WTC11 (cell line): ENCODE results near the gene RELL1. TPM values are rescaled to one million over a fixed set of nuclear protein-coding genes. Genes with fewer than 3 reads are reported as not detected.

ENCODE experiments used
- ATAC-seq: fragments of 200-7000 bp; cut with Tn5 transposase; 2 replicates; pipeline ENCODE4 v1.10.0; 2021; ENCODE audit warnings: mild to moderate bottlenecking, moderate library complexity
- CTCF ChIA-PET: fragments of 300-600 bp; sonication (Branson Sonifier 250); formaldehyde crosslinking; loops from one replicate; lab custom pipeline; 2021; ENCODE audit warnings: antibody characterized with exemption; lab: Charles Lee
- POLR2A ChIA-PET: fragments of 350-600 bp; sonication (Branson Sonifier 250); formaldehyde crosslinking; loops from one replicate; lab custom pipeline; 2021; ENCODE audit warnings: antibody characterized with exemption; lab: Charles Lee
- DNase-seq: peaks from one replicate; pipeline ENCODE4 v3.0.0; 2021; ENCODE audit warnings: low spot score
- H3K27ac Mint-ChIP-seq: 2 replicates; pipeline ENCODE4 v1.8.0; 2021; ENCODE audit warnings: mixed read lengths
- H3K27me3 Mint-ChIP-seq: 2 replicates; pipeline ENCODE4 v1.8.0; 2021; ENCODE audit warnings: low read depth, mild to moderate bottlenecking, moderate library complexity, mixed read lengths
- H3K36me3 Mint-ChIP-seq: 2 replicates; pipeline ENCODE4 v1.8.0; 2021; ENCODE audit warnings: mixed read lengths
- H3K4me1 Mint-ChIP-seq: 2 replicates; pipeline ENCODE4 v1.8.0; 2022; ENCODE audit warnings: mixed read lengths
- H3K4me3 Mint-ChIP-seq: 2 replicates; pipeline ENCODE4 v1.8.0; 2021; ENCODE audit warnings: mild to moderate bottlenecking, moderate library complexity, mixed read lengths
- H3K9me3 Mint-ChIP-seq: 2 replicates; pipeline ENCODE4 v1.8.0; 2021; ENCODE audit warnings: mixed read lengths
- E2F1 ChIP-seq: sonication (generic); formaldehyde crosslinking; IDR thresholded peaks from 2 replicates; pipeline ENCODE4 v1.8.0; 2022; ENCODE audit warnings: mild to moderate bottlenecking, missing genetic modification reagents
- E2F4 ChIP-seq: sonication (generic); formaldehyde crosslinking; IDR thresholded peaks from 2 replicates; pipeline ENCODE4 v1.8.1; 2022; ENCODE audit warnings: low read depth, mild to moderate bottlenecking, moderate library complexity, missing genetic modification reagents, borderline replicate concordance
- ESRRA ChIP-seq: sonication (generic); formaldehyde crosslinking; IDR thresholded peaks from 2 replicates; pipeline ENCODE4 v1.8.1; 2022; ENCODE audit warnings: mild to moderate bottlenecking, missing genetic modification reagents, borderline replicate concordance
- ETV6 ChIP-seq: sonication (generic); formaldehyde crosslinking; IDR thresholded peaks from 2 replicates; pipeline ENCODE4 v1.8.1; 2022; ENCODE audit warnings: mild to moderate bottlenecking, missing genetic modification reagents
- FOXJ3 ChIP-seq: sonication (generic); formaldehyde crosslinking; IDR thresholded peaks from 2 replicates; pipeline ENCODE4 v1.9.0; 2021; ENCODE audit warnings: missing genetic modification reagents, mild to moderate bottlenecking, borderline replicate concordance
- GRHL2 ChIP-seq: fragments of 250-450 bp; sonication (Bioruptor Pico); IDR thresholded peaks from 2 replicates; pipeline ENCODE4 v1.8.0; 2022; ENCODE audit warnings: mild to moderate bottlenecking, moderate library complexity; ENCODE audit not compliant: insufficient replicate concordance, severe bottlenecking
- MLX ChIP-seq: sonication (generic); formaldehyde crosslinking; IDR thresholded peaks from 2 replicates; pipeline ENCODE4 v1.8.1; 2023; ENCODE audit warnings: mild to moderate bottlenecking, missing genetic modification reagents, moderate library complexity
- NFYB ChIP-seq: sonication (generic); formaldehyde crosslinking; conservative IDR thresholded peaks from 2 replicates; pipeline ENCODE4 v1.8.0; 2022; ENCODE audit warnings: low read depth, missing genetic modification reagents
- RORB ChIP-seq: fragments of 250-450 bp; sonication (Bioruptor Pico); IDR thresholded peaks from 2 replicates; pipeline ENCODE4 v1.9.0; 2021; ENCODE audit warnings: mild to moderate bottlenecking
- STAT6 ChIP-seq: sonication (generic); formaldehyde crosslinking; conservative IDR thresholded peaks from 2 replicates; pipeline ENCODE4 v1.8.1; 2023; ENCODE audit warnings: mild to moderate bottlenecking, low read depth, missing genetic modification reagents, moderate library complexity
- TCF7 ChIP-seq: sonication (generic); formaldehyde crosslinking; IDR thresholded peaks from 2 replicates; pipeline ENCODE4 v1.8.0; 2022; ENCODE audit warnings: mild to moderate bottlenecking, low read depth, missing genetic modification reagents, moderate library complexity
- TEAD1 ChIP-seq: sonication (generic); formaldehyde crosslinking; IDR thresholded peaks from 2 replicates; pipeline ENCODE4 v1.8.0; 2022; ENCODE audit warnings: mild to moderate bottlenecking, missing genetic modification reagents
- ZBTB43 ChIP-seq: sonication (generic); formaldehyde crosslinking; IDR thresholded peaks from 2 replicates; pipeline ENCODE4 v1.8.1; 2023; ENCODE audit warnings: mild to moderate bottlenecking, missing genetic modification reagents
- ZNF121 ChIP-seq: sonication (generic); formaldehyde crosslinking; IDR thresholded peaks from 2 replicates; pipeline ENCODE4 v1.8.0; 2023; ENCODE audit warnings: missing genetic modification reagents
- ZNF423 ChIP-seq: fragments of 250-450 bp; sonication (Bioruptor Pico); IDR thresholded peaks from 2 replicates; pipeline ENCODE4 v2.1.2; 2022; ENCODE audit warnings: mild to moderate bottlenecking, moderate library complexity
- ZNF671 ChIP-seq: fragments of 250-450 bp; sonication (Bioruptor Pico); IDR thresholded peaks from 2 replicates; pipeline ENCODE4 v1.8.0; 2021; ENCODE audit warnings: mild to moderate bottlenecking
- total RNA-seq: library from RNA; stranded (reverse); gene quantifications from 3 replicates; pipeline ENCODE4 v1.2.3, GENCODE V29; 2021
- TF ChIP-seq, protein P1 (sequence below): sonication (generic); formaldehyde crosslinking; IDR thresholded peaks from 2 replicates; pipeline ENCODE4 v1.8.1; 2022; ENCODE audit warnings: missing genetic modification reagents, borderline replicate concordance
- TF ChIP-seq, protein P2 (sequence below): fragments of 200-600 bp; IDR thresholded peaks from 2 replicates; pipeline ENCODE4 v1.8.0; 2022; ENCODE audit warnings: antibody characterized with exemption
- TF ChIP-seq, protein P3 (sequence below): fragments of 250-450 bp; sonication (Bioruptor Pico); IDR thresholded peaks from 2 replicates; pipeline ENCODE4 v1.9.0; 2021; ENCODE audit warnings: mild to moderate bottlenecking

RELL1 gene
- total RNA-seq, 1 experiment from 2014 or later: 14.4 TPM

DNA sequence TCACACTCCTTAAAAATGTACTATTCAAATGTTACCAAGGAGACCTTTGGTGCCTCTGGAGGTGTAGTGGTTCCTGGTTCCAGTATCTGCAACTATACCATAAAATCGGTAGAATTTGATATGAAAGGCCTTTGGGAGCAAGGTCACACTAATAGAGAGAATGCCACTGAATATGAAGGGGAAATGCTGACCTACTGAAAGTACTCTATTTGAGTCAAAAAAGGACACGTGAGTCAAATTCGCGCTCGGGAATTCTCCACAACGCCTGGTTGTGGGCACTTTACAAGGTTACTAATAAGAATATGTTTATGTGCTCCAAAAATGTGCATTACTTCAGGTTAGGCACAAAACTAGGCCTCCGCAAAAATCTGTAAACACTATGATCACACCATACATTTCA lies 39.5 kb upstream of the RELL1 start (continued):
- TF ChIP-seq, protein P1, sequence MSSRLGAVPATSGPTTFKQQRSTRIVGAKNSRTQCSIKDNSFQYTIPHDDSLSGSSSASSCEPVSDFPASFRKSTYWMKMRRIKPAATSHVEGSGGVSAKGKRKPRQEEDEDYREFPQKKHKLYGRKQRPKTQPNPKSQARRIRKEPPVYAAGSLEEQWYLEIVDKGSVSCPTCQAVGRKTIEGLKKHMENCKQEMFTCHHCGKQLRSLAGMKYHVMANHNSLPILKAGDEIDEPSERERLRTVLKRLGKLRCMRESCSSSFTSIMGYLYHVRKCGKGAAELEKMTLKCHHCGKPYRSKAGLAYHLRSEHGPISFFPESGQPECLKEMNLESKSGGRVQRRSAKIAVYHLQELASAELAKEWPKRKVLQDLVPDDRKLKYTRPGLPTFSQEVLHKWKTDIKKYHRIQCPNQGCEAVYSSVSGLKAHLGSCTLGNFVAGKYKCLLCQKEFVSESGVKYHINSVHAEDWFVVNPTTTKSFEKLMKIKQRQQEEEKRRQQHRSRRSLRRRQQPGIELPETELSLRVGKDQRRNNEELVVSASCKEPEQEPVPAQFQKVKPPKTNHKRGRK (CRISPR knock-in tag): no peak
- TF ChIP-seq ZNF671 (CRISPR knock-in tag) (no peak), TEAD1 (CRISPR knock-in tag) (no peak), GRHL2 (CRISPR knock-in tag) (no peak), TCF7 (CRISPR knock-in tag) (no peak), ZBTB43 (CRISPR knock-in tag) (no peak), RORB (CRISPR knock-in tag) (no peak)
- TF ChIP-seq, protein P2, sequence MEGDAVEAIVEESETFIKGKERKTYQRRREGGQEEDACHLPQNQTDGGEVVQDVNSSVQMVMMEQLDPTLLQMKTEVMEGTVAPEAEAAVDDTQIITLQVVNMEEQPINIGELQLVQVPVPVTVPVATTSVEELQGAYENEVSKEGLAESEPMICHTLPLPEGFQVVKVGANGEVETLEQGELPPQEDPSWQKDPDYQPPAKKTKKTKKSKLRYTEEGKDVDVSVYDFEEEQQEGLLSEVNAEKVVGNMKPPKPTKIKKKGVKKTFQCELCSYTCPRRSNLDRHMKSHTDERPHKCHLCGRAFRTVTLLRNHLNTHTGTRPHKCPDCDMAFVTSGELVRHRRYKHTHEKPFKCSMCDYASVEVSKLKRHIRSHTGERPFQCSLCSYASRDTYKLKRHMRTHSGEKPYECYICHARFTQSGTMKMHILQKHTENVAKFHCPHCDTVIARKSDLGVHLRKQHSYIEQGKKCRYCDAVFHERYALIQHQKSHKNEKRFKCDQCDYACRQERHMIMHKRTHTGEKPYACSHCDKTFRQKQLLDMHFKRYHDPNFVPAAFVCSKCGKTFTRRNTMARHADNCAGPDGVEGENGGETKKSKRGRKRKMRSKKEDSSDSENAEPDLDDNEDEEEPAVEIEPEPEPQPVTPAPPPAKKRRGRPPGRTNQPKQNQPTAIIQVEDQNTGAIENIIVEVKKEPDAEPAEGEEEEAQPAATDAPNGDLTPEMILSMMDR: no peak

DNA sequence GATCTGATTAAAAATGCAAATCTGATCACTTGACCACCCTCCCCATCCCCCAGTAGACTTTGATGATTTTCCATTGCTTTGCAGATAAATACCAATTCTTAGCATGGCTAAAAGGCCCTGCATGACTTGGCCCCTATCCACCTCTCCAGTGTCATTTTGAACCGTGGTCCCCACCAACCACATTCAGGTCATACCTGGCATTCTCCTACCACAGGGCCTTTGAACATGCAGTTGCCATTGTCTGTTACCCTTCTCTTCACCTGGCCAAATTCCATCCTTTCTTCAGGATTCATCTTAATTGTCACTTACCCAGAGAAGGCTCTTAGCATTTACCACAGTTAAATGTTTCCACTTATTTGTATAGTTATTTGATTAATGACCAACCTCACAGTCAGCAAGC lies 36.9 kb upstream of the RELL1 start:
- POLR2A ChIA-PET: no interaction called here

GRCh38 chr4:37721995-37722638 lies 35.9 kb upstream of the RELL1 start:
- Mint-ChIP-seq H3K9me3 (peaks cover 8% of the 10 kb centered on the region), H3K4me1 (peaks cover 6% of the 10 kb centered on the region), H3K4me3 (no peak overlapping the region), H3K36me3 (no peaks in the 10 kb centered on the region), H3K27ac (no peak overlapping the region), H3K27me3 (no peaks in the 10 kb centered on the region)
- ChIA-PET POLR2A (no interaction called here), CTCF (interaction anchor here (0.5 to 1.0 kb wide), 2 partner anchors 269 to 343 kb away, joined by 3 to 4 read pairs; a partner anchor contains a TSS)
- DNase-seq: no peak
- ATAC-seq: no peak
- TF ChIP-seq, protein P3, sequence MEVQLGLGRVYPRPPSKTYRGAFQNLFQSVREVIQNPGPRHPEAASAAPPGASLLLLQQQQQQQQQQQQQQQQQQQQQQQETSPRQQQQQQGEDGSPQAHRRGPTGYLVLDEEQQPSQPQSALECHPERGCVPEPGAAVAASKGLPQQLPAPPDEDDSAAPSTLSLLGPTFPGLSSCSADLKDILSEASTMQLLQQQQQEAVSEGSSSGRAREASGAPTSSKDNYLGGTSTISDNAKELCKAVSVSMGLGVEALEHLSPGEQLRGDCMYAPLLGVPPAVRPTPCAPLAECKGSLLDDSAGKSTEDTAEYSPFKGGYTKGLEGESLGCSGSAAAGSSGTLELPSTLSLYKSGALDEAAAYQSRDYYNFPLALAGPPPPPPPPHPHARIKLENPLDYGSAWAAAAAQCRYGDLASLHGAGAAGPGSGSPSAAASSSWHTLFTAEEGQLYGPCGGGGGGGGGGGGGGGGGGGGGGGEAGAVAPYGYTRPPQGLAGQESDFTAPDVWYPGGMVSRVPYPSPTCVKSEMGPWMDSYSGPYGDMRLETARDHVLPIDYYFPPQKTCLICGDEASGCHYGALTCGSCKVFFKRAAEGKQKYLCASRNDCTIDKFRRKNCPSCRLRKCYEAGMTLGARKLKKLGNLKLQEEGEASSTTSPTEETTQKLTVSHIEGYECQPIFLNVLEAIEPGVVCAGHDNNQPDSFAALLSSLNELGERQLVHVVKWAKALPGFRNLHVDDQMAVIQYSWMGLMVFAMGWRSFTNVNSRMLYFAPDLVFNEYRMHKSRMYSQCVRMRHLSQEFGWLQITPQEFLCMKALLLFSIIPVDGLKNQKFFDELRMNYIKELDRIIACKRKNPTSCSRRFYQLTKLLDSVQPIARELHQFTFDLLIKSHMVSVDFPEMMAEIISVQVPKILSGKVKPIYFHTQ: no peak
- TF ChIP-seq STAT6: no peak
- no peak for TF ChIP-seq E2F1 (CRISPR knock-in tag)
- no peak for TF ChIP-seq ETV6 (CRISPR knock-in tag)

More for the DNA sequence above, 36.9 kb upstream of the RELL1 start:
- TF ChIP-seq ZNF423 (no peak), NFYB (CRISPR knock-in tag) (no peak), MLX (CRISPR knock-in tag) (no peak), FOXJ3 (CRISPR knock-in tag) (no peak), ZNF121 (CRISPR knock-in tag) (no peak), E2F4 (CRISPR knock-in tag) (no peak), ESRRA (no peak)
- ATAC-seq (no peak), DNase-seq (no peak)
- H3K27ac Mint-ChIP-seq: no peak overlapping the region
- H3K27me3 Mint-ChIP-seq: no peaks in the 10 kb centered on the region
- no peak overlapping the region for H3K4me3 Mint-ChIP-seq
- peaks cover 6% of the 10 kb centered on the region for H3K4me1 Mint-ChIP-seq
- peaks cover 8% of the 10 kb centered on the region for H3K9me3 Mint-ChIP-seq
- H3K36me3 Mint-ChIP-seq: no peaks in the 10 kb centered on the region
- CTCF ChIA-PET: no interaction called here
